Natural killer cell treated with Interleukin-12 subunit alpha and Interleukin-12 subunit beta and Interleukin-15 and Interleukin-18, amount 100 ng/mL, for 72 hours (primary cell): ENCODE measurements around the gene ACOT13. TPM values are rescaled to one million over a fixed set of nuclear protein-coding genes. Genes with fewer than 3 reads are reported as not detected.
"Not testable (repeated sequence)": the region's sequence is repeated elsewhere in the genome, so short reads cannot be mapped to it uniquely, and the experiment has no call there.

ENCODE experiments used
- ATAC-seq, 2 donors: fragments of 150-1000 bp; cut with Tn5 transposase in 1 of 2; sonication (Bioruptor Pico), chemical (Tn5 transposase) in 1 of 2; 2 replicates each; pipeline ENCODE4 v1.10.0; 2021
- DNase-seq: peaks from one replicate; pipeline ENCODE4 v3.0.0; 2022; ENCODE audit warnings: low spot score
- H3K27ac Mint-ChIP-seq, 2 donors: 1 replicate in 1 of 2; 2 replicates in 1 of 2; pipeline ENCODE4 v1.8.0; 2022; ENCODE audit warnings: mixed read lengths in 2 of 2, mild to moderate bottlenecking in 1 of 2, moderate library complexity in 1 of 2
- H3K27me3 Mint-ChIP-seq, 2 donors: 1 replicate in 1 of 2; 2 replicates in 1 of 2; pipeline ENCODE4 v1.8.0; 2022; ENCODE audit warnings: mixed read lengths in 2 of 2
- H3K36me3 Mint-ChIP-seq: one replicate; pipeline ENCODE4 v1.8.0; 2022; ENCODE audit warnings: mixed read lengths
- H3K4me1 Mint-ChIP-seq, 2 donors: 1 replicate in 1 of 2; 2 replicates in 1 of 2; pipeline ENCODE4 v1.8.0; 2022; ENCODE audit warnings: low read depth in 2 of 2, mixed read lengths in 2 of 2, mild to moderate bottlenecking in 1 of 2
- H3K4me3 Mint-ChIP-seq: one replicate; pipeline ENCODE4 v1.8.0; 2022; ENCODE audit warnings: mixed read lengths
- H3K9me3 Mint-ChIP-seq: 2 replicates; pipeline ENCODE4 v1.8.0; 2022; ENCODE audit warnings: mixed read lengths
- total RNA-seq, 2 donors: library from RNA; stranded (reverse); gene quantifications; one replicate each; pipeline ENCODE4 v1.2.3, GENCODE V29; 2022

ACOT13 gene
- total RNA-seq, 2 donors from 2014 or later = 10.2 to 20.1 TPM

DNA sequence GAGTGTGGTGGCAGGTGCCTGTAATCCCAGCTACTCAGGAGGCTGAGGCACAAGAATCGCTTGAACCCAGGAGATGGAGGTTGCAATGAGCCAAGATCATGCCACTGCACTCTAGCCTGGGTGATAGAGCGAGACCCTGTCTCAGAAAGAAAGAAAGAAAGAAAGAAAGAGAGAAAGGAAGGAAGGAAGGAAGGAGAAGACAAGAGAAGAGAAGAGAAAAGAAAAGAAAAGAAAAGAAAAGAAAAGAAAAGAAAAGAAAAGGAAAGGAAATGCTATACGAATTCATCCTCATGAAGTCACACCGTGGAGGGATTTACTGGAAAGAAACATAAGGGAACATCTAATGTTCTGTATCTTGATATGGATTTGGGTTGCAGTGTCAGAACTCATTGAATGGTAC lies 67.8 kb downstream of the ACOT13 start:
- H3K4me3 Mint-ChIP-seq, ATAC-seq, H3K9me3 Mint-ChIP-seq, H3K27ac Mint-ChIP-seq, DNase-seq, H3K4me1 Mint-ChIP-seq: not testable (repeated sequence)
- Mint-ChIP-seq H3K27me3 (peaks cover 12 to 18% of the 10 kb centered on the region in 2 donors), H3K36me3 (peaks cover 10% of the 10 kb centered on the region)

DNA sequence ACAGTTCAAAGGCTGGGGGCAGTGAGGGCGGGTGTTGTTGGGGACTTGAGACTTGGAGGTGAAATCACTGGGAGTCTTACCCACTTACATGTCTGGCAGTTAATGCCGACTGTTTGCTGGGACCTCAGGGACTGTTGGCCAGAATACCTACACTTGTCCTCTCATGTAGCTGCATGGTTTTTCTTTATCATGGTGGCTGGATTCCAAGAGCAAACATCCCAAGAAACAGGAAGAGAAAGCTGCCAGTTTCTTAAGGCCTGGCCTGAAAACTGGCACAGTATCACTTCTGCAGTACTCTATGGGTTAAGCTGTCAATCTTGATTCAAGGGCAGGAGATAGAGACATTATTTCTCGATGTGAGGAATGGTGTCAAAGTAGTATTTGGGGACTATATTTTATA lies 71.9 kb downstream of the ACOT13 start:
- ATAC-seq = no peak
- H3K27me3 Mint-ChIP-seq = peaks cover 19% of the 10 kb centered on the region in 2 donors
- DNase-seq = no peak
- no peaks in the 10 kb centered on the region for H3K36me3 Mint-ChIP-seq
- peaks cover 17 to 23% of the 10 kb centered on the region in 2 donors for H3K4me1 Mint-ChIP-seq
- H3K4me3 Mint-ChIP-seq = no peak overlapping the region
- H3K27ac Mint-ChIP-seq = no peak overlapping the region
- H3K9me3 Mint-ChIP-seq = peaks cover 4% of the 10 kb centered on the region

DNA sequence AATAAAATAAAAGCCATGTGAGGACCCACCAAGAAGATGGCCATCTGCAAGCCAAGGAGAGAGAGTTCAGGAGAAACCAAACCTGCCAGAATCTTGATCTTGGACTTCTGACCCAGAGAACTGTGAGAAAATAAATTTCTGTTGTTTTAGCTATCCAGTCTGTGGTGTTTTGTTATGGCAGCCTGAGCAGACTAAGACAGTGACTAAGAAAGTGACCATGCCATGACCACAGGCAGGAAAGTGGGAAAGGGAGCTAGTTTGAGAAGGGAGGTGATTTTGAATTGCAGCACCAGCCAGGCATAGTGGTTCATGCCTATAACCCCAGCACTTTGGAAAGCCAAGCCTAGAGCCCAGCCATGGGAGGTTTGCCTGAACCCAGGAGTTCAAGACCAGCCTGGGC lies 74.0 kb downstream of the ACOT13 start:
- ATAC-seq (no peak), DNase-seq (no peak)
- Mint-ChIP-seq H3K4me3 (no peak overlapping the region), H3K27ac (no peak overlapping the region), H3K4me1 (peaks cover 23 to 30% of the 10 kb centered on the region in 2 donors), H3K9me3 (peaks cover 4% of the 10 kb centered on the region), H3K27me3 (peaks cover 8 to 14% of the 10 kb centered on the region in 2 donors), H3K36me3 (no peaks in the 10 kb centered on the region)

DNA sequence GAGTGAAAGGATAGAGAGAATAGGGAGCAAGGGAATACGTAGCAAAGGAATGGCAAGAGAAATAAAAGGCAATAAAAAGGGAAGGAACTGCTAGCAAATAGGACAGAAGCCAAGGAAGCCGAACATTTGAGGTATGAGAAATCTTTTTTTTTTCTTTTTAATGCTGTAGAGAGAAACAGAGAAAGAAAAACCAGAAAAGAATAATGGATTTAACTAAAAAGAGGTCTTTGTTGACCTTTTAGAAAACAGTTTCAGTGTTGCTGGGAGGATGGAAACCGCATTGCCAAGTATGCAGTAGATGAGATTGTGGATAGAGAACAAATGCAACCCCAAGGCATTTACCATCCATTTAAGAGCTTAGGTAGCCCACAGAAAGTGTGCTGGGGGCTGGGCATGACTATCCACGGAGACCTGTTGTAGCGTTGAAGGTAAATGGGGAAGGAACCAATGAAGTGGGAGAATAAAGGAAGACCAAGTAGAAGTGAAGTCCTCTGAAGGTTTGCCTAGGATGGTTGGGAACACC lies 75.4 kb downstream of the ACOT13 start:
- Mint-ChIP-seq H3K4me1 (peaks cover 23 to 30% of the 10 kb centered on the region in 2 donors), H3K9me3 (peaks cover 4% of the 10 kb centered on the region), H3K27me3 (peaks cover 8 to 11% of the 10 kb centered on the region in 2 donors), H3K36me3 (no peaks in the 10 kb centered on the region), H3K27ac (peak overlapping the region; percentile 72 to 81), H3K4me3 (peak overlapping the region; percentile 84)
- ATAC-seq = no peak
- DNase-seq = no peak

- Mint-ChIP-seq H3K36me3 (no peaks in the 10 kb centered on the region), H3K9me3 (peaks cover 4% of the 10 kb centered on the region), H3K27ac (peak overlapping the region; percentile 72 to 81), H3K27me3 (peaks cover 8 to 13% of the 10 kb centered on the region in 2 donors), H3K4me3 (peak overlapping the region; percentile 84), H3K4me1 (peaks cover 23 to 30% of the 10 kb centered on the region in 2 donors)
- DNase-seq (no peak), ATAC-seq (peak; percentile 92 to 96)
These were observed 76.5 kb downstream of the ACOT13 start for GRCh38 chr6:24743265-24743943.

DNA sequence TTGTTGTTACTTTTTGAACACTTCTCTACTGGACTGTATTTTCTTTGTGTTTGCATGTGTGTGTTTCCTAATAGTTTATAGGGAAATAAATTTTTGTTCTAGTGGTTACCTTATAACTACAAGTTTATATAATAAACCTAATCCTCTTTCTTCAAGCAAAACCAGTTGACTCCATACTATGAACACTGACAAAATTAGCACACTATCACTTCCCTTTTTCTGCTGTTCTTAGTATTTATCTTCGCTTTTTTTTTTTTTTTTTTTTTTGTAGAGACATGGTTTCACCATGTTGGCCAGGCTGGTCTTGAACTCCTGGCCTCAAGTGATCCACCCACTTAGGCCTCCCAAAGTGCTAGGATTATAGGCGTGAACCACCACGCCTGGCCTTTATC lies 77.1 kb downstream of the ACOT13 start:
- Mint-ChIP-seq H3K9me3 (peaks cover 4% of the 10 kb centered on the region), H3K4me3 (peak overlapping the region; percentile 84), H3K36me3 (no peaks in the 10 kb centered on the region), H3K27ac (peak overlapping the region; percentile 72 to 81), H3K4me1 (peaks cover 24 to 30% of the 10 kb centered on the region in 2 donors), H3K27me3 (peaks cover 12 to 16% of the 10 kb centered on the region in 2 donors)
- no peak for DNase-seq
- ATAC-seq = no peak

GRCh38 chr6:24744911-24745310 lies 78.0 kb downstream of the ACOT13 start:
- no peak for ATAC-seq
- H3K9me3 Mint-ChIP-seq = peaks cover 4% of the 10 kb centered on the region
- H3K36me3 Mint-ChIP-seq = no peaks in the 10 kb centered on the region
- peaks cover 28 to 30% of the 10 kb centered on the region in 2 donors for H3K4me1 Mint-ChIP-seq
- H3K27me3 Mint-ChIP-seq = peaks cover 16 to 18% of the 10 kb centered on the region in 2 donors
- H3K4me3 Mint-ChIP-seq = no peak overlapping the region
- DNase-seq = no peak
- peak overlapping the region in 1 of 2 donors; percentile 19 for H3K27ac Mint-ChIP-seq

DNA sequence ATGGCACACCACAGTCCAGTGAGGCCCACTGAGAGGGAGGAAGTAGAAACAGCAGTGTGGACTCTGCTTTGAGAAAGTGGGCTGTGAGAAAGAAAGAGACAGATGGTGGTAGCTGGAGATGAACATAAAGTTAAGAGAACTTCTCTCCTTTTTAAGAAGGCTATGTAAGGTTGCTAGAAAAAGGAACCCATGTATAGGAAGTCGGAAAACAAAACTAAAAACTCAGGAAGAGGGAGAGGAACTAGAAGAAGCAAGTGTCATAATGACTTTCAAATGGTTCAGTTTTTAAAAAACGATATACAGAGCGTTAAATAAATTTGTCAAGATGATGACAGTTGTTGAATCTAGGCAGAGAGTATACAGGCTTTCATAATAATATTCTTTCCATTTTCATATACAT lies 82.4 kb downstream of the ACOT13 start:
- no peak for DNase-seq
- Mint-ChIP-seq H3K27me3 (peaks cover 17 to 20% of the 10 kb centered on the region in 2 donors), H3K27ac (no peak overlapping the region), H3K9me3 (no peaks in the 10 kb centered on the region), H3K4me3 (no peak overlapping the region), H3K4me1 (peaks cover 2 to 8% of the 10 kb centered on the region in 2 donors), H3K36me3 (no peaks in the 10 kb centered on the region)
- no peak for ATAC-seq

DNA sequence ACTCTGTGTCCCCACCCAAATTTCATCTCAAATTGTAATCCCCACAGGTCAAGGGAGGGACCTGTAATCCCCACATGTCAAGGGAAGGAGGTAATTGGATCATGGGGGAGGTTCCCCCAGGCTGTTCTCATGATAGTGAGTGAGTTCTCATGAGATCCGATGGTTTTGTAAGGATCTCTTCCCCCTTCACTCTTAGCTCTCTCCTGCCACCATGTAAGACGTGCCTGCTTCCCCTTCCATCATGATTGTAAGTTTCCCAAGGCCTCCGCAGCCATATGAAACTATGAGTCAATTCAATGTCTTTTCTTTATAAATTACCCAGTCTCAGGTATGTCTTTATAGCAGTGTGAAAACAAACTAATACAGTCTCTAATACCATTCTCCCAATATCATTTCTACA lies 84.0 kb downstream of the ACOT13 start:
- peaks cover 18 to 20% of the 10 kb centered on the region in 2 donors for H3K27me3 Mint-ChIP-seq
- not testable (repeated sequence) for H3K36me3 Mint-ChIP-seq, H3K9me3 Mint-ChIP-seq, DNase-seq, H3K4me1 Mint-ChIP-seq, ATAC-seq, H3K27ac Mint-ChIP-seq, H3K4me3 Mint-ChIP-seq

GRCh38 chr6:24752503-24752902 lies 85.6 kb downstream of the ACOT13 start:
- peaks cover 18 to 20% of the 10 kb centered on the region in 2 donors for H3K27me3 Mint-ChIP-seq
- peak overlapping the region in 1 of 2 donors; percentile 13 for H3K27ac Mint-ChIP-seq
- H3K36me3 Mint-ChIP-seq = no peaks in the 10 kb centered on the region
- H3K9me3 Mint-ChIP-seq = no peaks in the 10 kb centered on the region
- DNase-seq (no peak), ATAC-seq (no peak)
- H3K4me1 Mint-ChIP-seq = peaks cover 0 to 5% of the 10 kb centered on the region in 2 donors
- no peak overlapping the region for H3K4me3 Mint-ChIP-seq

GRCh38 chr6:24752917-24753492 lies 86.1 kb downstream of the ACOT13 start:
- no peak for ATAC-seq

DNA sequence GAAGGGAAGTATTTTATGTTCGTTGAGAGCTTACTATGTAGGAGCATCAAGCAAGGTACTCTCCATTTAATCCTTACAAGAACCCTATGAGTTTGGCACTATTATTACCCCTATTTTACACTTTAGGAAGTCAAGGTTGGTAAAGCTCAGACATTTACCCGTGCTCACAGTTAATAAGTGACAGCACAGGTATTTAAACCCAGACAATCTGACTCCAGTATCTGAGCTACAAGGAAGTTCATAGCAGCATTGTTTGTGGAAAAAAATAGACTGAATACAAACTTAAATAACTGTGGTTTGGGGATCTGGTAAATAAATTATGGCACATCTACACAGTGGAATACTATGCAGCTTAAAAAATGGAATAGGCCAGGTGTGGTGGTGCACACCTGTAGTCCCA lies 86.7 kb downstream of the ACOT13 start:
- peaks cover 0 to 5% of the 10 kb centered on the region in 2 donors for H3K4me1 Mint-ChIP-seq
- H3K36me3 Mint-ChIP-seq = no peaks in the 10 kb centered on the region
- DNase-seq (no peak), ATAC-seq (no peak)
- H3K27me3 Mint-ChIP-seq = peaks cover 15 to 20% of the 10 kb centered on the region in 2 donors
- no peaks in the 10 kb centered on the region for H3K9me3 Mint-ChIP-seq
- H3K4me3 Mint-ChIP-seq = no peak overlapping the region
- H3K27ac Mint-ChIP-seq = no peak overlapping the region

More at GRCh38 chr6:24752917-24753492, 86.1 kb downstream of the ACOT13 start:
- Mint-ChIP-seq H3K4me1 (peaks cover 0 to 5% of the 10 kb centered on the region in 2 donors), H3K36me3 (no peaks in the 10 kb centered on the region), H3K27ac (peak overlapping the region in 1 of 2 donors; percentile 13), H3K4me3 (no peak overlapping the region), H3K27me3 (peaks cover 18 to 20% of the 10 kb centered on the region in 2 donors), H3K9me3 (no peaks in the 10 kb centered on the region)
- DNase-seq = no peak

- H3K36me3 Mint-ChIP-seq, H3K4me3 Mint-ChIP-seq, DNase-seq, H3K9me3 Mint-ChIP-seq, H3K27ac Mint-ChIP-seq, H3K4me1 Mint-ChIP-seq, ATAC-seq: not testable (repeated sequence)
- peaks cover 10 to 12% of the 10 kb centered on the region in 2 donors for H3K27me3 Mint-ChIP-seq
These were observed 87.5 kb downstream of the ACOT13 start for GRCh38 chr6:24754378-24754777.
